GM12873 (cell line): ENCODE measurements around the gene NDP.

Experiments
- TF ChIP-seq, protein P1 (sequence below): IDR thresholded peaks from 2 replicates; pipeline ENCODE4 v1.5.1; 2012; ENCODE audit warnings: low read depth, mild to moderate bottlenecking, moderate library complexity, low read length, control low read depth; ENCODE audit not compliant: insufficient read depth; ENCODE audit errors: missing control alignments

The NDP gene

DNA sequence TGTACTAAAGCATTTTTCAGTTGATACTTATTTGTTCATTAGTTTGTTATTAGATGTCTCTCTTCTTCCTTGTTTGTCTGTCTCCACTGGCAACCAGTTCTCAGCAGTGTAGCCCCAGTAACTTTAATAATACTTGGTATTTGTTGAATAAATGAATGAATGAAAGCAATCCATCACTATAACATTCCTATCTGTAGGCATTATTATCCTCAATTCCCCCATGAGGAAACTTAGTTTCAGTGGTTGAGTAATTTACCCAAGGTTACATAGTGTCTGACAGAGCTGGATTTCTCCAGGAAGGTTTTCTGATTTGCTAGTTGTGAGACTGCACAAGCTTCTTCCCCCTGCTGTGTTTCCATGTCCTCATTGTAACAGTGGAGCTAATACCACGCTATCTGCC is 63.2 kb downstream of the NDP start:
- TF ChIP-seq, protein P1, sequence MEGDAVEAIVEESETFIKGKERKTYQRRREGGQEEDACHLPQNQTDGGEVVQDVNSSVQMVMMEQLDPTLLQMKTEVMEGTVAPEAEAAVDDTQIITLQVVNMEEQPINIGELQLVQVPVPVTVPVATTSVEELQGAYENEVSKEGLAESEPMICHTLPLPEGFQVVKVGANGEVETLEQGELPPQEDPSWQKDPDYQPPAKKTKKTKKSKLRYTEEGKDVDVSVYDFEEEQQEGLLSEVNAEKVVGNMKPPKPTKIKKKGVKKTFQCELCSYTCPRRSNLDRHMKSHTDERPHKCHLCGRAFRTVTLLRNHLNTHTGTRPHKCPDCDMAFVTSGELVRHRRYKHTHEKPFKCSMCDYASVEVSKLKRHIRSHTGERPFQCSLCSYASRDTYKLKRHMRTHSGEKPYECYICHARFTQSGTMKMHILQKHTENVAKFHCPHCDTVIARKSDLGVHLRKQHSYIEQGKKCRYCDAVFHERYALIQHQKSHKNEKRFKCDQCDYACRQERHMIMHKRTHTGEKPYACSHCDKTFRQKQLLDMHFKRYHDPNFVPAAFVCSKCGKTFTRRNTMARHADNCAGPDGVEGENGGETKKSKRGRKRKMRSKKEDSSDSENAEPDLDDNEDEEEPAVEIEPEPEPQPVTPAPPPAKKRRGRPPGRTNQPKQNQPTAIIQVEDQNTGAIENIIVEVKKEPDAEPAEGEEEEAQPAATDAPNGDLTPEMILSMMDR: no peak

DNA sequence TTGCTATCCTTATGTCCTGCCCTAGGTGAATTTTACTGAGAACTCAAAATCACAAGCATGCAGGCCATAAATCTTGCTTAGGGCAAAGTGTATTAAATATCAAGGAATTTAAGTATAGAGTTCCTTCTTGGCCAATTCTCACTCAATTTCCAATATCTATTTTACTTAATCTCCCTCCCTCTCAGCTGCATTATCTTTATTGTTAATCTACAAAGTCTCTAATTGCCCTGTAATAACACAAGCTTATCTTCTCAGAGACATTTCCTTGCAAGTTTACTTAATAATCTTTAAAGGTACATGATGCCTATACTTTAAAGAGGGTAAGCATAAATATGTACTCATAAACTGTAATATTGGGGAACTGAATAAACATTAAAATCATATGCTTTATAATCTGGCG is 64.0 kb downstream of the NDP start:
- TF ChIP-seq, protein P1: no peak

DNA sequence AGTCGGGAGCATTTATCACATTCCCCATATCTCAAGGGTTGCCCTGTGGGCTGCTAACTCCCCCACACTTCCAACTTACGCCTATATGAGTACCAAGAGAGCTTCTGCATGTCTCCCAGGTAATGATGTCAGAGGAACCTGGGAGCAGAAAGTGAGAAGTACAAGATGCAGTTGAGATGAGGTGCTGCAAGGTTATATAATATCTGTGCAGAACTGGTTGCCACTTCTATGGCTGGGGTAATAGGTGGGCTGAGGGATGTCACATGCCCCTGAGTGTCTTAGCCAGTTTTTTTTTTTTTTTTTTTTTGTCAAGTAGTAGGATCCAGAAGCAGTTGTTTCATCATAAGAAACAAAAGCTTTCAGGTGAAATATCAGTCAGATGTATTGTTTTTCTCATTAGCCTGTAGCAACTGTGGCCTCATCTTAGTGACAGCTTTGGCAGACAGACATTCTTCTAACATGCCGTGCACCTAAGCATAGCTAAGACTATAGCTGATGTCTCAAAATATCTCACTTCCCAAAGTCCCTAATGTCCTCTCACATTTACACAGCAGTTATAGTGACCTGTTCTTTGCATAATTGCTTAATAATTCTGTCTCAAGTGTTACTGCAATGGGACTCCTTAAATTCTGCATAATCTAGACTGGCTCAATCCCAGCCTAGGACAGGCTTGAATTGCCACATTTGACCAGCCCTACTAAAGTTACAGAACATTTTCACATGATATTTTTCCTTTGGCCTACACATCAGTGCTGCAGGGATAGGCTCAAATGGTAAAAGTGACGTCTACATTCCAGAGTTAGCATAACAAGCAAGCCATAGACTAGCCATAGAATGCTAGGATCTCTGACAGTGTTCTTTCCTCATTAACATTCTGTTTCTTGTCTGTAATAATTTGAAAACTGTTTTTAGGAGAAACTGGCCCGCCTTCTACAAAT is 73.0 kb downstream of the NDP start:
- TF ChIP-seq, protein P1: no peak
